ENCODE data around the gene SLC9A2. TPM values are rescaled to one million over a fixed set of nuclear protein-coding genes. Genes with fewer than 3 reads are reported as not detected.

SLC9A2 gene
- total and polyA plus RNA-seq, 2 of the 13 experiments (the other 11 are each of a cell fraction or from before 2014, with no cell fraction given): 0.02 TPM; not detected in 1

DNA sequence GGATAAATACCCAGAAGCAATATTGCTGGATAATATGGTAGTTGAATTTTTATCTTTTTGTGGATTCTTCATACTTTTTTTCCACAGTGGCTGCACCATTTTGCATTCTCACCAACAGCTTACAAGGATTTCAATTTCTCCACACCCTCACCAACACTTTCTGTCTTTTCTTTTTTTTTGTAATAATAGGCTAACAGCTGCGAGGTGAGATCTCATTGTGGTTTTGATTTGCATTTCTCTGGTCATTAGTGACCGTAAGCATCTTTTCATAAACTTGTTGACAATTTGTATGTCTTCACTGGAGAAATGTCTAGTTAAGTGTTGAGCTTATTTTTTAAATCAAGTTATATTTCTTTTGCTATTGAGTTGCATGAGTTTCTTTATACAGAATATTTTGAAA, 17.6 kb upstream of the SLC9A2 start (continued):
- TF ChIP-seq TARDBP (CRISPR knock-in tag; IDR thresholded peaks at IDR 0.05) (no peak), MAFK (conservative IDR thresholded peaks at IDR 0.05 in 1 of 2, IDR thresholded peaks at IDR 0.05 in 1 of 2; ENCODE audit: low read length in 2 of 2) (no peak), SYNCRIP (IDR thresholded peaks at IDR 0.05; ENCODE audit: insufficient read depth, low read depth, low read length) (no peak), THAP11 (CRISPR knock-in tag; IDR thresholded peaks at IDR 0.05) (no peak), NR2F2 (IDR thresholded peaks at IDR 0.05; ENCODE audit: borderline replicate concordance, low read depth) (no peak), DNMT3B (CRISPR knock-in tag; conservative IDR thresholded peaks at IDR 0.05) (no peak), ZNF709 (CRISPR knock-in tag; IDR thresholded peaks at IDR 0.05) (no peak), TBP (CRISPR knock-in tag; IDR thresholded peaks at IDR 0.05) (no peak), ZNF605 (CRISPR knock-in tag; IDR thresholded peaks at IDR 0.05) (no peak), SP4 (CRISPR knock-in tag; IDR thresholded peaks at IDR 0.05) (no peak)
- TF ChIP-seq, protein P1, sequence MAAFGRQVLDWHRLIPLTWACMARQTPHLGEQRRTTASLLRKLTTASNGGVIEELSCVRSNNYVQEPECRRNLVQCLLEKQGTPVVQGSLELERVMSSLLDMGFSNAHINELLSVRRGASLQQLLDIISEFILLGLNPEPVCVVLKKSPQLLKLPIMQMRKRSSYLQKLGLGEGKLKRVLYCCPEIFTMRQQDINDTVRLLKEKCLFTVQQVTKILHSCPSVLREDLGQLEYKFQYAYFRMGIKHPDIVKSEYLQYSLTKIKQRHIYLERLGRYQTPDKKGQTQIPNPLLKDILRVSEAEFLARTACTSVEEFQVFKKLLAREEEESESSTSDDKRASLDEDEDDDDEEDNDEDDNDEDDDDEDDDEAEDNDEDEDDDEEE (CRISPR knock-in tag; IDR thresholded peaks at IDR 0.05): no peak
- TF ChIP-seq, protein P2, sequence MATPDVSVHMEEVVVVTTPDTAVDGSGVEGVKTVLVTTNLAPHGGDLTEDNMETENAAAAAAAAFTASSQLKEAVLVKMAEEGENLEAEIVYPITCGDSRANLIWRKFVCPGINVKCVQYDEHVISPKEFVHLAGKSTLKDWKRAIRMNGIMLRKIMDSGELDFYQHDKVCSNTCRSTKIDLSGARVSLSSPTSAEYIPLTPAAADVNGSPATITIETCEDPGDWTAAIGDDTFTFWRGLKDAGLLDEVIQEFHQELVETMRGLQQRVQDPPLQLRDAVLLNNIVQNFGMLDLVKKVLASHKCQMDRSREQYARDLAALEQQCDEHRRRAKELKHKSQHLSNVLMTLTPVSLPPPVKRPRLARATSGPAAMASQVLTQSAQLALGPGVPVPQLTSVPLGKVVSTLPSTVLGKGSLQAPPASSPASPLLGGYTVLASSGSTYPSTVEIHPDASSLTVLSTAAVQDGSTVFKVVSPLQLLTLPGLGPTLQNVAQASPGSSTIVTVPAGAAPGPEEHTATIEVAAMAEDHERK (CRISPR knock-in tag; IDR thresholded peaks at IDR 0.05; ENCODE audit: low read depth): no peak
- TF ChIP-seq, protein P3, sequence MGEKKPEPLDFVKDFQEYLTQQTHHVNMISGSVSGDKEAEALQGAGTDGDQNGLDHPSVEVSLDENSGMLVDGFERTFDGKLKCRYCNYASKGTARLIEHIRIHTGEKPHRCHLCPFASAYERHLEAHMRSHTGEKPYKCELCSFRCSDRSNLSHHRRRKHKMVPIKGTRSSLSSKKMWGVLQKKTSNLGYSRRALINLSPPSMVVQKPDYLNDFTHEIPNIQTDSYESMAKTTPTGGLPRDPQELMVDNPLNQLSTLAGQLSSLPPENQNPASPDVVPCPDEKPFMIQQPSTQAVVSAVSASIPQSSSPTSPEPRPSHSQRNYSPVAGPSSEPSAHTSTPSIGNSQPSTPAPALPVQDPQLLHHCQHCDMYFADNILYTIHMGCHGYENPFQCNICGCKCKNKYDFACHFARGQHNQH (CRISPR knock-in tag; IDR thresholded peaks at IDR 0.05): no peak

Data from HepG2 (cell line).